ENCODE results near the gene CD40.

DNA sequence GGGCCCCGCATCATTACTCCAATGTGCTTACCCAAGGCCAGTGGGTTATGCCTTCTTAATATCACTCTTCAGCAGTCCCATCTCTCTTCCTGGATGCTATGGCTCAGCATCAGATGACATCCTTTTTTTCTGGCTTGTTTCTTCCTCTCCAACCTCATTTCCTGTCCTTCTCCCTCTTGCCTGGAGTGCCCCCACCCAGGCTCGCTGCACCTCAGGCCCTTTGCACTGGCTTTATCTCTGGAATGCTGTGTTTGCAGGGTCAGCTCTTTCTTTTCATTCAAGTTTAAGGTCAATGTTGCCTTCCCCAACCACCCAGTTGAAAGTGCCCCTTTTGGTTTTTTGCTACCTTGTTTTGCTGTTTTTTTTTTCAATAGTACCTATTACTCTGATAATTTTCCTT lies 36.7 kb downstream of the CD40 start:
- TF ChIP-seq E2F6 (IDR thresholded peaks at IDR 0.05; ENCODE audit: borderline replicate concordance, low read depth), result no peak
- TF ChIP-seq CHD4 (IDR thresholded peaks at IDR 0.05; ENCODE audit: borderline replicate concordance), result no peak
- TF ChIP-seq EP300 (IDR thresholded peaks at IDR 0.05), result no peak
- no peak for TF ChIP-seq CTCF (IDR thresholded peaks at IDR 0.05)
- TF ChIP-seq, protein P1, sequence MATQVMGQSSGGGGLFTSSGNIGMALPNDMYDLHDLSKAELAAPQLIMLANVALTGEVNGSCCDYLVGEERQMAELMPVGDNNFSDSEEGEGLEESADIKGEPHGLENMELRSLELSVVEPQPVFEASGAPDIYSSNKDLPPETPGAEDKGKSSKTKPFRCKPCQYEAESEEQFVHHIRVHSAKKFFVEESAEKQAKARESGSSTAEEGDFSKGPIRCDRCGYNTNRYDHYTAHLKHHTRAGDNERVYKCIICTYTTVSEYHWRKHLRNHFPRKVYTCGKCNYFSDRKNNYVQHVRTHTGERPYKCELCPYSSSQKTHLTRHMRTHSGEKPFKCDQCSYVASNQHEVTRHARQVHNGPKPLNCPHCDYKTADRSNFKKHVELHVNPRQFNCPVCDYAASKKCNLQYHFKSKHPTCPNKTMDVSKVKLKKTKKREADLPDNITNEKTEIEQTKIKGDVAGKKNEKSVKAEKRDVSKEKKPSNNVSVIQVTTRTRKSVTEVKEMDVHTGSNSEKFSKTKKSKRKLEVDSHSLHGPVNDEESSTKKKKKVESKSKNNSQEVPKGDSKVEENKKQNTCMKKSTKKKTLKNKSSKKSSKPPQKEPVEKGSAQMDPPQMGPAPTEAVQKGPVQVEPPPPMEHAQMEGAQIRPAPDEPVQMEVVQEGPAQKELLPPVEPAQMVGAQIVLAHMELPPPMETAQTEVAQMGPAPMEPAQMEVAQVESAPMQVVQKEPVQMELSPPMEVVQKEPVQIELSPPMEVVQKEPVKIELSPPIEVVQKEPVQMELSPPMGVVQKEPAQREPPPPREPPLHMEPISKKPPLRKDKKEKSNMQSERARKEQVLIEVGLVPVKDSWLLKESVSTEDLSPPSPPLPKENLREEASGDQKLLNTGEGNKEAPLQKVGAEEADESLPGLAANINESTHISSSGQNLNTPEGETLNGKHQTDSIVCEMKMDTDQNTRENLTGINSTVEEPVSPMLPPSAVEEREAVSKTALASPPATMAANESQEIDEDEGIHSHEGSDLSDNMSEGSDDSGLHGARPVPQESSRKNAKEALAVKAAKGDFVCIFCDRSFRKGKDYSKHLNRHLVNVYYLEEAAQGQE (IDR thresholded peaks at IDR 0.05), result no peak
- no peak for TF ChIP-seq POLR2AphosphoS2 (conservative IDR thresholded peaks at IDR 0.05; ENCODE audit: low read length)
- TF ChIP-seq ZSCAN20 (CRISPR knock-in tag; IDR thresholded peaks at IDR 0.05), result no peak

Measured in A549 (cell line).